HG03039 (cell line): ENCODE measurements around the gene EREG.
"Not testable (repeated sequence)": the region's sequence is repeated elsewhere in the genome, so short reads cannot be mapped to it uniquely, and the experiment has no call there.

Experiments used
- ATAC-seq: cut with Tn5 transposase; IDR thresholded peaks from one replicate; pipeline ENCODE4 v1.9.1; 2021; ENCODE audit warnings: mild to moderate bottlenecking, moderate library complexity; ENCODE audit not compliant: unreplicated experiment

The EREG gene

DNA sequence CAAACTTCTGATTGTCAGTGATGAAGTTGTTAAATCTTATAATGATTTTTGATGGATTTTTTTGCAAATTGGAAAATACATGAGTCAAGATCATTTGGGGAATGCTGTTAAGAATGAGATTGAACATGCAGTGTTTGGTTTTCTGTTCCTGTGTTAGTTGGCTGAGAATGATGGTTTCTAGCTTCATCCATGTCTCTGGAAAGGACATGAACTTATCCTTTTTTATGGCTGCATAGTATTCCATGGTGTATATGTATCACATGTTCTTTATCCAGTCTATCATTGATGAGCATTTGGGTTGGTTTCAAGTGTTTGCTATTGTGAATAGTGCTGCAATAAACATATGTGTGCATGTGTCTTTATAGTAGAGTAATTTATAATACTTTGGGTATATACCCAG, 24.5 kb upstream of the EREG start:
- not testable (repeated sequence) for ATAC-seq

DNA sequence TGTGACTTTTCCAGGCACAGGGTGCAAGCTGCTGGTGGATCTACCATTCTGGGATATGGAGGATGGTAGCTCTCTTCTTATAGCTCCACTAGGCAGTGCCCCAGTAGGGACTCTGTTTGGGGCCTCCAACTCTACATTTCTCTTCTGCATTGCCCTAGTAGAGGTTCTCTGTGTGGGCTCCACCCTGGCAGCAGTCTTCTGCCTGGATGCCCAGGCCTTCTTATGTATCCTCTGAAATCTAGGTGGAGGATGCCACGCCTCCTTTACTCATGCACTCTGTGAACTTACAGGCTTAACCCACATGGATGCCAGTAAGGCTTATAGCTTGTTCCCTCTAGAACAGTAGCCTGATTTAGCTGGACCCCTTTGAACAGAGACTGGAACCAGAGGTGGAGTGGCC, 20.9 kb upstream of the EREG start:
- ATAC-seq: no peak

DNA sequence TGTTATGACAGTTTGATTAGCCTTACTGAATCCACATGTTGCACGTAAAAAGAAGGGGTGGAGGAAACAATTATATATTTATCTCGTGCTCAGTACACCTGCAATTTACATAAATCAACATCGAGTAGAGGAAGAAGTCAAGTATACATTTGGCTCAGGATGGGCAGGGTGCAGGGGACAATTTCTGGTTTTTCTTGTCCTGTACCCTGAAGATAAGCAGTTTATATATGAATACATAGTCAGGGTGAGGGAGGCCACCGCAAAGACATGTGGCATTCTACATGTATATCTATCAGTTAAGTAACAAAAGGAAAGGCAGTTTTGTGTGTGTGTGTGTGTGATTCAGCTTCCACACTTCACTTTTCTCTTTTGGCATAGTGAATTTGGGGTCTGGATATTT, 11.1 kb upstream of the EREG start:
- ATAC-seq: no peak

DNA sequence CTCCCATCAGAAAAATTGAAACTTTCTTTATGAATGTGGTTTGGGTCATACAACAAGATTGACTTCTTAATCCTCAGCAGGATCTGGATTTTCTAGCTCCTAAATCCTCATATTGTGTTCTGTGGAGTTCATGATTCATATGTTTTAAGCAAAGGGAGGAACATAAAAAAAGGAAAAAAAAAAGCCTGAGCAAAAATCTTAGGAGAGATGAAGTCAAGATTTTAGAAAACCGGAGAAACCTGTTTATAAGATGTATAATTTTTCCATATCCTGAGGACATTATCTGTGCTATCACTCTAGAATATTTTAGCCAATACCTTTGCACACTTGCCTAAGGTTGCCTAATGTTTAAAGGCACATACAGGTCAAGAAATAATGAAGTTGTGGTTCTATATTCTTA, 7.0 kb upstream of the EREG start:
- no peak for ATAC-seq

DNA sequence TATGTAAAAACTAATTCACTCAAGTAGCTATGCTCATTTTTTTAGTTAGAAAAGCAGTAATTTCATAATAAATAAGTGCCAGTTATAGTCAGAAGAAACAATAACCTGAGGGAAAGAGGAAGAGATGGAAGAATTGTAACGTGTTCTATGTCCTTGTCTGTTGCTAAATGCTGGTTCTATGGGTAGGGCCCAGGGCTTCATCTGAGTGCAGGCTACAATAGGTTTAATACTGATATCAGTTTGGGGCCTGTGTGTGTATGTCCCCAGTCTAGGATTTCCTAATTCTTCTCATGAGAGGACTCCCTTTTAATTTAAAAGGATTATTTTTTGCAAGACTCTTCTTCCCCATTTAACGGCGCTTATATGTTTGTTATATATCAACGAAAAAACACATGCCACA, 3.3 kb upstream of the EREG start:
- ATAC-seq: no peak

DNA sequence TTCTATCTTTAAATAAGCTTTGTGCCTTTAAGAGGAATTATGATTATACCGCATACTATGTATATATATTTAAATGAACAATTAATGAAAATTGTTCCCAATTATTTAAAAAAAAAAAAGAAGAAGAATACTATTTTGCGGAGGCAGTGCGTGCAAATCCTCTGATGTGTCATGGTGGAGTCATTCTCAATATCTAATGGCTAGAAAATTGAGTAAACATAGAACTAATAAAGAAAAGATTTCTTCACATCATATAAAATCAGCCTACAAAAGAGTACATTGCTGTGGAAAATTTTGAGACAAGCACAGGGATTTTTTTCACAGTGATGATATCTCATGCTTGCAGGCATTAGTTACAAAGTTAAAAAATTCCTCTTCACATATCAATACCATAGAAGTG, 2.6 kb upstream of the EREG start:
- no peak for ATAC-seq

DNA sequence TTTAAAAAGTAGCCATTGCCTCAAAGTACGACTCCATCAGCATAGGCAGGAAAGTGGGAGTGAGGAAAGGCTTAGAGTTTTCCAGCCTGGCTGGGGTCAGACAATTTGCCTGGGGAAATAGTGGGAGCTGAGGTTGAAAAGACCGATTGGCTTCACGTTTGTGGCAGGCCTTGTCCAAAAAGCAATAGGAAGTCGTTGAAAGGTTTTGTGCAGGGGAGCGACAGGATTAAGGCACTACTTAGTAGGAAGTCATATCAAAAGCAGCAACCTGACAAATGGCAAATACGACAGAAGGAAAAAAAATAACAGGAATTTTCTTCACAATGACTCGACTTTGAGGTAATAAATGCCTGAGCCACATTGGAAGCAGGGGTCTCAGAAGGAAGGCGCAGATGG, 691 bp upstream of the EREG start:
- ATAC-seq: no peak

DNA sequence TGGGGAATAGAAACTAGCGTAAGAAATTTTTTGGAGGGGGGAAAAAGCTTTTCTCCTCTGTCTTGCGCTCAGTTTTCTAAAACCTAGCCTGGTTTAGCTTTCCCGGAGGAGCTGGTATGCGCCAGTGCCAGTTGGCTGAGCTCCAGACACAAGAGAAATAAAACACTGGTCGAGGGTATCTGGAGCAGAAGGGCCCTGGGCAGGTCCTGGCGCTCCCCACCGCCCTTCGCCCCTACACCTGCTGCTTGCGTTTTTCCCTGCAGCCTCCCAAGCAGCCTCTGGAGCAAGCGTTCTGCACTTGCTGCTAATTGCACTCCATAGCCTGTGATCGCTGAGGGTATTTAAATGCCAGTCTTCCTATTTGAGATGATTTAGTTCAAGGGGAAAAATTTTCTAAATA, 816 bp downstream of the EREG start:
- no peak for ATAC-seq

DNA sequence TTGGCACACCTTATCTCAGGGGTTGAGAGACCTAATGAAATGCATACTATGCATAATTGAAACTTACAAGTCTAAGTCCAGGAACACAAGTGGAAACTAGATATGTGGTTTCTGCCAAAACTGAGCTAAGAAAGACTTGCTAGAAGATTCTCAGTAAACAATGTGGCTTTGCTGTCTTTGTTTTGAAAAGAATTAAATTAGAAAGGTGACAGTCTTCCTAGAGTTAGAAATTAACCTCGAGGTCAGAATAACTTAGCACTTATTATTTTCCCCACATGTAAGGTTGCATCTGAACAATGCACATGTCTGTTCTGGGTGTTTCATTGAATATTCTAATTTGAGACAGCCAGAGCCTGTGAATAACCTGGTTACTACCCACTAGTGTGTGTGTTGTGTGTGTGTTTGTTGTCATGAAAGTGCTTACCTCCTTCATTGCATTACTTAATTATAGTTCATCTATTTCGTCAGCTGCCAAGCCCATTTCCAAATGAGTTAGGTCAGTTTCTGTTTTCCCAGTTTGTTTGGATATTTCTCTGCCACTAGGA, 1.5 kb downstream of the EREG start:
- no peak for ATAC-seq

DNA sequence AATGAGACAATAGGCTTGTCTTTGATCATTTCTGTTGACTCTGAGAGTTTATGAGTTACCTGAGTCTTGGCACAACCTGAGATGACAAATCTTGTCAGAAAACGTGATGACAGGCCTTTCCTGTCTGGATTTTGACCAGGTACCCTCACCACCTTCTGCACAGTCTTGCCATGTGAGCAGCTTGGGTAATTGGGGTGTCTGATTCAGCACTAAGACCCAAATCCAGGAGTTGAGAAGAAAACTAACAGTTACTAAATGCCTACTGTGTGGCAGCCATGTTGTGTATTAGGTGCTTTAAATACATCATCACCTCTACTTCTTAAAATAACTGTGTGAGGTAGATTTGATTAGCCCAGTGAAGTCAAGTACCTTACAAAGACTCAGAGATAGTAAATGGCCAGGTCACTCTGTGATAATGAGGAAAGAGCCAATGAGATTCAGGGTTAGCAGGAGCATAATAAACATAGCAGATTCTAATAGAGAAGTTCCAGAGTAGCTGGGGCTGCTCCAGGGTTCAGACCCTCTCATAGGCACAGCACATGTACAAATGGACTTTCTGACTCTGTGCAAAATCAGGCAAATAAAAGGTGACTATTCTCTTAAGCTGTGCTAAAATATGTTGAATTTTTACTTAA, 2.8 kb downstream of the EREG start:
- no peak for ATAC-seq

DNA sequence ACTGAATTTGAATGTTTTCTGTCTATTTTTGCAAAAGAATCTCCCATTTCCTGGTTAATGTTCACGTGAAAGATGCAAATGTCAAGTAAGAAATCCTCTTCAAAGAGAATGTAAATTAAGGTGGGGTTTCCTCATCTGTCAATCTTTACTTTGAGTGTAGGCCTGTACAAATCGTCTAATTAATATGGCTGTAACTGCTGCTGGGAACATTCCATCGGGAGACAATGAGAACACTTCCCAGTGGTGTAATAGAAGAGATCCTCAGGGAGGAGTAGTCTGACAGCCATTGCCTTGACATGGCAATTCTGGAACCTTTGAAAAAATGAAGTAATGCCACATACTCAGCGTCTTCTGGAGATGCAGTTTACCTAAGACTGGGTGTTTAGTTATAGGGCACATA, 3.7 kb downstream of the EREG start:
- ATAC-seq: no peak

DNA sequence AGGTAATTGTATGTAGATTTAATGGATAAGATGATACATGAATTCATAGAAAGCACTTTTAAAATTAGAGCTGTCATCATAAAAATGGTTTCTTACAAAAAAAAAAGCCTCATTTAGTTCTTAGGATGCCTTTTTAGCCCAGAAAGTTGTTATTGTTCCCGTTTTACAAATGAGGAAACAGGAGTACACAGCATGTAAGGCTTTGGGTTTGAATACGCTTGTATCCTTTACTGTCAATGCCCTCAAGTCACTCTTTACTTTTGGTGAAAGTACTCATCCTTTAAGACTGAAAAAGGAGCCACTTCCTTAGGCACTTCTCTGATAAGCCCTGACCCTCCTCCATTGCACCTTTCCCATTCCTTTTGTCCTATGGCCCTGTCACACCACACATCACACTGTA, 4.9 kb downstream of the EREG start:
- ATAC-seq: no peak

DNA sequence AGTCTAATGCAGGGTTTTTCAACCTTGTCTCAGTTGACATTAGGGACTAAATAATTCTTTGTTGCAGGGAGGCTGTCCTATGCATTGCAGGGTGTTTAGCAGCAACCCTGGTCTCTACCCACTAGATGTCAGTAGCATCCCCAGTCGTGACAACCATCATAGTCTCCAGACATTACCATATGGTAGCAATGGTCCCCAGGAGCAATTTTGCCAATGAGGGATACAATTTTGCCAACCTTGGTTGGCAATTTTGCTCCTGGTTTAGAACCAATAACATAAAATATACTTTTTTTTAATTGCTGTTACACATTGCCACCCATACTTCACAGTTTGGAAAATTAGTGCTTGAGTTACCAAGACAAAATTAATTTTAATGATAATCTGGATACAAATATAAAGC, 6.0 kb downstream of the EREG start:
- peak; percentile 80 for ATAC-seq

DNA sequence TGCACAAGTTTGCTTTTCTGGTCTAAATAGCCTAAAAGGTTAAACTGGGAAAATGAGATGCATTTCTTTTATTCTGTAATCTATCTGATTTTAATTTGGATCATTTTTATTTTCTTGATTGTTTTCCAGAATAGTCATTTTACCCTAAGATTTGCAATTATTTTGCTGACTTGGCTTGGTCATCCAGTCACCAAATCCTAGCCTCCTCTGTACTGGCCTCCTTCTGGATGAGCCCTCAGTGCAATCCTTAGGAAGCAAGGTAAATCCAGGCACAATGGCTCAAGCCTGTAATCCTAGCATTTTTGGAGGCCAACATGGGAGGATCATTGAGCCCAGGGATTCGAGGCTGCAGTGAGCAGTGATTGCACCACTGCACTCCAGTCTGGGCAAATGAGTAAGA, 9.2 kb downstream of the EREG start:
- no peak for ATAC-seq

DNA sequence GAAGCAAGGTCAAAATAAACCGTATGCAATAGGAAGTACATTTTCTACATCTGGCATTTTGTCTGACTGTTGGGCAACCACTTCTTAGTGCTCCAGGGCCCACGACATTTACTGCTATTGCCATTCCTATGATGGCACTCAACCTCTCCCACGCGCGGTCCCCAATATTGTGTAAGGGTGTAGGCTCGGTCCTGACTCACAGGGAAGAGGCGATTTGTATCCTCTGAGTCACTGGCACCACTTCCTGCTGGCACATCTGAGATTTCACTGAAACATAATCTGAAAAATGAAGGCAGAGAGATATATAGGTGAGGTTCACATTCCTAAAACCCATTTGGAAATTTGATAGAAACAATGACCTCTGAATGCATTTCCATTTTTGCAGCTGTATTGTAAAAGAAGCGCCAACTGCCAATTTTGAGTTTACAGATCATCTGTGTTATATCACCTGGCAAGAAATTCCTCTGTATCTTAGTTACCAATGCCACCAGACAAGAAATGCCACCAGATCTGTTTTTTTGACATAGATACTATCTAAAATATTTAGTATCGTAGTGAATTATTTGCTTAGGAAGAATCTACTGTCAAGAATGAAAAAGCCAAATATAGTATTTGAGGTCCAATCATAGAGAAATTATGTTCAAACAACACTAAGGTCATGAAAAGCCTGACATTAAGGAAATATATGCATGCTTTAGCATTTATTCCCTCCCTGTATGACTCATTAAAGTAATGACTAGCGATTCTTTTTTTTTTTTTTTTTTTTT, 9.8 kb downstream of the EREG start:
- no peak for ATAC-seq

DNA sequence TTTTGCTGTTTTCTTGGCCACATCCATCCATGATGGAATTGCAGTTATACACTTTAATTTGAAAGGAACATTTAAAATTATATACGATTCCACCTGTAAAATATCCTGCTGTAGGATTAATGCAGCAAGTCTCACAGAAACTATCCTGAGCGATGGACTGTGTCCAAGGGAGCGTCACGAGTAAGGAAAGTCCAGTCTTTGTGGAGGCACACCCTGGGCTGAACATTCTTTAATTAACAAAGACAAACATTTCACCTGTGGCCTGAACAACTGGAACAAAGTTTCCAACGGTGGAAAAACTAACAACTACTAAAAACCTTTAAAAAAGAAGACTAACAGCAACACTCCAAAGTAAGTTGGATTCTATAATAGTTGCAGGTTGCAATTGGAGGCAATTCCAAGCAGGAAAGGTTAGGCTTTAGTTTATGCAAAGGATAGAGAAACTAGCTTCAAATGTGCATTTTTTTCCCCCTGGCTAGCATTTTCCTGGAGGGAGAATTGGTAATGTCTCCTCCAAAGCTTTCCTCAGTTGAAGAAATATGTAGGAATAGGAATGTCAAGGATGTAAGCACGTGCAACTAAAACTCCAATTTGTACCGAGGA, 11.0 kb downstream of the EREG start:
- ATAC-seq: no peak

DNA sequence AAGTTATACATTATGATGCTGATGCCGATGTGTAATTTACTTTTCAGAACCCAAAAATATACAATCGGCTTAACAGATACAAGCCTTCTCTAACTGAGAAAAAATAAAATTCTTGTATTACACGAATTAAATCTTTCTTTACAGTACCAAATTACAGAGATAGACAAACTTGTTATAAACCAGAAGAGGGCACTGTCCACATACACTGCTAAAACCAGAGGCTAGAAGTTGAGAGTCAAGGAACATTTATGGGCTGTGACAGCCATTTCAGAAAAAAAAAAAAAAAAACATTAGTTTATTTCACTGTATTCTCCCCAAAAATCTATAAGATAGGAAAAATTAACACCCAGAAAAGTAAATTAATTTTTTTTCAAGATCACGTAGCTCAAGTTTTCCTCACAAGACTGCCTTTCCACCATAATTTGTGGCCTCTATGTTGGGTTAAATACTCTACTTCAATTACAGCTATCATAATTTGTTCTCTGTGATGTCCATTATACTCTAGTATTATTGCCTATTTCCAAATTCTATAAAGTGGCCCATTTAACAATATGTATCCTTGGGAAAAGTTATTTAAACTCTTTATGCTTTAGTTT, 12.0 kb downstream of the EREG start:
- no peak for ATAC-seq

DNA sequence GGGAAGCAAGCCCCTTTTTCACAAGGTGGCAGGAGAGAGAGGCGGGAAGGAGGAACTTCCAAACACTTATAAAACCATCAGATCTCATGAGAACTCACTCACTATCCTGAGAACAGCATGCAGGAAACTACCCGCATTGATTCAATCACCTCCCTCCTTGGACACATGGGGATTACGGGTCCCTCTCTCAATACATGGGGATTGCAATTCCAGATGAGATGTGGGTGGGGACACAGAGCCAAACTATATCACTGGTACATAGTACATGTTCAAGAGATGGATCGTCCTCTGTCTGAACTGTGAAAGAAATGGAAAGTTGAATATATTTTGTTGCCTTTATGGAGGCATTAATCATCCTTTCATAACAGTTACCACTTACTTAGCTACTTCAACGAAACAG, 12.8 kb downstream of the EREG start:
- no peak for ATAC-seq

DNA sequence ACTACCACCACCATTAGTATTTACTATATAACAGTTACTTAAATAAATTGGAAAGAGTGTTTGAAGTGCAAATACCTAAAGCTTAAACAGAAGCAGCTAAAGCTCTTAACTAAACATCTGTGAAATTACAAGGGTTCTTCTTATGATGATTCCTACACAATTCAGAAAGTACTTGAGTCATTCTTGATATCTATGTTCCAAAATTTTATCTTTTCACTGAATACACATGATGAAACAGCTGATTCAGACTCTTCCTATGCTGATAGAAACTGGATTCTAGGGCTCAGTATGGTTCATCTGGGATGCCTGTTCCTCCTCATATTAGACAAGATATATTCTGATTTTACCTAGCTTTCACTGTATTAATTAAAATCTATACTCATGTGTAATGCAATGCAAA, 13.6 kb downstream of the EREG start:
- no peak for ATAC-seq

DNA sequence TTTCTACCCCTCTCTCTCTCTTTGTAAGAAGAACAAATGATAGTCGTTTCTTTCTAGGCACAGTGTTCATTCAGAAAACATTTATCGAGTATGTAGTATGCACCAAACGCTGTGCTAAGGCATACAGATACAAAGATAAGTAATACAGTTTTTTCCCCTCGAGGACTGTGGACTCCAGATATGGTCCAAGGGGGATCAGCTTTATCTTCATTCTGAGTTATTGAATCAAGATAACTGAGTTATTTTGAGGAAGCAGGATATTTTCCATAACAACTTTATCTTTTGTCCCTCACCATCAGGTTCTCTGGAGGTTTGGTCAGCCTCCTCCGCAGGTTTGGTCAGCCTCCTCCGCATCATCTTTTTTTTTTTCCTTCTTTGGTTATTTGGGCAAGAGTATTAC, 15.0 kb downstream of the EREG start:
- ATAC-seq: no peak

DNA sequence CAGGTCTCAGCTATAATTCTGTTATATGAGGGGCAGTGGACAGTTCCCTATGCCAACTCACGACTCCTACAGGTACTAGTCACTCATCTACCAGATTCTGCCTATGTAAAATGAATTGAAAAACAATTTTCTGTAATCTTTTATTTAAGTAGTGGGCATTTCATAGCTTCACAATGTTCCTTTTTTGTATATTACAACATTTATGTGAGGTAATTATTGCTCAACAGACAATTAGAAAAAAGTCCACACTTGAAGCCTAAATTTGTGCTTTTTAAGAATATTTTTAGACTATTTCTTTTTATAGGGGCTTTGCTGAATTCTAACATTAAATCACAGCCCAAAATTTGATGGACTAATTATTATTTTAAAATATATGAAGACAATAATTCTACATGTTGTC, 20.4 kb downstream of the EREG start:
- no peak for ATAC-seq

DNA sequence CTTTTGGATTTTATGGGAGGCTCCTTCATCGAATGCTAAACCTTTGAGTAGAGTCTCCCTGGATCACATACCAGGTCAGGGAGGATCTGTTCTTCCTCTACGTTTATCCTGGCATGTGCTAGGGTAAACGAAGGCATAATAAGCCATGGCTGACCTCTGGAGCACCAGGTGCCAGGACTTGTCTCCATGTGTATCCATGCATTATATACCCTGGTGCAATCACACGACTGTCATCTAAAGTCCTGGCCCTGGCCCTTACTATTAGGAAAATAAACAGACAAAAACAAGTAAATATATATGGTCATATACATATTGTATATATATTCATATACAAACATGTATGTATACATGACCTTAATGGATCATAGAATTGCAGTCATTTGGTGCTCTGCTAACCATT, 21.2 kb downstream of the EREG start:
- ATAC-seq: no peak
